ENCODE results near the gene OLFML3. TPM values are rescaled to one million over a fixed set of nuclear protein-coding genes. Genes with fewer than 3 reads are reported as not detected.
"Not testable (repeated sequence)": the region's sequence is repeated elsewhere in the genome, so short reads cannot be mapped to it uniquely, and the experiment has no call there.

The OLFML3 gene
- total RNA-seq, 1 donor from 2014 or later, result 81.0 TPM

DNA sequence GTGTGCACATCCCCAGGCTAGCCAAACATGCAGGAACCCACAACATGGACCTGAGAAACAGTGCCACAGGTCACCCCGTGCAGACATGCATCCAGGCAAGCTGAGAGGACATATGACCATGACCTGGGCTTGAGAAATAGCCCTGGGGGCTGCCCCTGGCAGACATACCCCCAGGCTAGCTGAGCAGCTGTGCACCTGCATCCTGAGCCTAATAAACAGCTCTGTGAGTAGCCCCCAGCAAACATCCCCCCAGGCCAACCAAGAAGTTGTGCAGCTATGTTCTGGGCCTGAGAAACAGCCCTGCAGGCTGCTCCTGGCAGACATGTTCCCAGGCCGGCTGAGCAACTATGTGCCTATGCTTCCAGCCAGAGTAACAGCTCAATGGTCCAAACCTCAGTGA, 14.5 kb downstream of the OLFML3 start:
- DNase-seq, result no peak

DNA sequence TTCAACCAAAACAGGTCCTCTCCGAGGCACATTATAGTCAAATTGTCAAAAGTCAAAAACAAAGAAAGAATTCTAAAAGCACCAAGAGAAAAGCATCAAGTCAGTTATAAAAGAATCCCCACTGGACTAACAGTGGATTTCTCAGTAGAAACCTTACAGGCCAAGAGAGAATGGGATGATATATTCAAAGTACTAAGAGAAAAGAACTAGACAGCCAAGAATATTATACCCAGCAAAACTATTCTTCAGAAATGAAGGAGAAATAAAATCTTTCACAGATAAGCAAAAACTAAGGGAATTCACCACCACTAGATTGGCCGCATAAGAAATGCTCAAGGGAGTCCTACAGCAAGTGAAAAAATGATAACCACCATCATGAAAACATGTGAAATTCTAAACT, 16.1 kb downstream of the OLFML3 start:
- no peak for DNase-seq

DNA sequence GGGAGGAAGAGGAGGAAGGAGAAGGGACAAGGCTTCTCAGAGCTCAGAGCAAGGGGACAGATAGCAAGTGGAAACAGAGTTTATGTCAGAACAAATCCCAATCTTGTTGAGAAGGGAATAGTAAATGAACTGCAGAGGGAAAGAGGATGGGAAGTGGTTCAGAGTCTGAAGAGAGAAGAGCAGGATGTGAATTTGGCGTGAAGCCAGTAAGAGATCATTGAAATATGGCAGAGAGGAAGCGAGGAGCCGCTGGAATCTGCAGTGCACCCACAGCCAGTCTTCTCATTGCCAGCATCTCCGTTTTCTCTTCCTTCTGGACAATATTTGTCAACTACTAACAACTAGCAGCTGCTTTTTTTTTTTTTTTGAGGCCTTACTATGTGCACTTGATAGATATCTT, 19.1 kb downstream of the OLFML3 start:
- peak; percentile 29 for DNase-seq

DNA sequence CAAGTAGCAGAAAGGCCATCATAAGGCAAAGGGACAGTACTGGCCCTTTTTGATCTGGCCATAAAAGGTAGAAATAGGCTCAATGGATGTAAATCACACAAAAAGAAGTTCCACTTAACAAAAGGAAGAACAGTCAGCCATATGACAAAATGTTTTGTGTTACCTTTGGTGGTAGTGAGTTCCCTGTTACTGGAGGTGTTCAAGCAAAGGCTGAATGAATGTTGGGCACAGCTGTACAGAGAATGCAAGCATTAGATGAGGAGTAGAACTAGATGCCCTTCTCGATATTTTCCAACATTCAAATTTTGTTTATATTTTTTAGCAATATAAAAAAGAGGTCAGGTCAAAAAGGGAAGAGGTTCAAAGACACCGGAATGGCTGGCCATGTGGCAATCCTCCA, 20.0 kb downstream of the OLFML3 start:
- no peak for DNase-seq

DNA sequence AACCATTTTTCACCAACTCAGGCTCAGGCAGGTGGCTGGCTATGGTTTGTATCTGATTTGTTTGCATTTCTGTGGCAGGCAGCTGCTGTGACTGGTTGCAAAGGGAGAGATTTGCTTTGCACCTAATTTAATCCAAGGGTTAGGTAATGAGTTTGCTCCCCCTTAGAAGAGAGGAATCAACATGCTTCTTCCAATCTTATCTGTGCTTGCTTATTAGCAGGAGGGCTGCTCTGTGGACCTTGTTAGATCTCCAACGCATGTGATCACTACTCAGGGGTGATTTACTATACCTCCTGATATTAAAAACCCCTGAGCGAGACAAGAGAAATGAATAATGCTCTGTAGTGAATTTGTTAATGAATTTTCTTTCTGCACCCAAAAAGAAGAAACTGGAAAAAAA, 20.5 kb downstream of the OLFML3 start:
- no peak for DNase-seq

DNA sequence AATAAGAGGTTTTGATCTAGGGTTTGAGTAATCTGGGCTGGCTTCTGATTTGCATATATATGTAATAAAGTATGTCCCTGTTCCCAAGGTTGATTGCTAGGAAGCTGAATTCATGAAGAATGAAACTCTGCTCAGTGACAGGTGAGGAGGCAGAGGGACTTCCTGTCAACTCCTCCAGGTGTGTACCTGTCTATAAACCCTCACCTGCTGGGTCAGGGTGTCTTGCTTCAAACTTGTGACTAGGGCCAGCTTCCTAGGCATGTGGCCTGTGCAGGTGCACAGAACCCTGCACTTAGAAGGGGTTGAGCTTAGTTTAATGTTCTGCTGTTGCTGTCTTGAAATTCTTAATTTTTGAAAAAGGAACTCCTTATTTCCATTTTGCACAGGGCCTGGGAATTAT, 21.1 kb downstream of the OLFML3 start:
- DNase-seq, result no peak

DNA sequence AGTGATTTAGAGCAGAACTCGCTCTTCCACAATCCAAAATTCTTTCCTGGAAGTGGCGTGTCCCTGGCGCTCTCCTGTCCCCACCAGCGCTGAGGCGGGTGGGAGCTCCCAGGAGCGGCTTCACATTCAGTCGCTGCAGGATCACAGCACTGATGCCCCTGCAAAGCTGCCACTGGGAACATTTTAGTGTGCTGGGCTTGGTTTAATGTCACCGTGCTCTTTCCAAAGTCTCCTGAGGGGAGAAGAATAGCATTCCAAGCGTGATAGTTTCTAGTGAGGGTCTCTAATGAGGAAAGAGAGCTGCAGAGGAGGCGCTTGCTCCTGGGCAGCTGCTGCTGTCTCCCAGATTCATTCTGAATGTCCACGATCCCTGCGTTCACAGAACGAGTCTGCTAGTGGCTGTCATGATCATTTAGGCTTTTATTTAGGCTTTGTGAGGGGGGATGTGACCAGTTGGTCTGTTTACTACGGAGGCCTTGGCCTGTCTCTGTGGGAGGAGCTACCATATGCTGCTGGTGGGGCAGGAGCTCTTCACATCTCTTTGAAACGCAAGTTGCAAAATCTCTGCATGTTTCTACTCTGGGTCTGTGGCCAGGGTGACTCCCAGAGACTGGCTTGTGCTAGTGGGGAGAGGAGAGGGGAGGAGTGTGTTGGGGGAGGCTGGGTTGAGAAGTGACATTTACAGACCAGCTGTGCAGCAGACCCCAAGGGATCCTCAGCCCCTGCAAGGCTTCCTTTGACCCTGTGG, 23.4 kb downstream of the OLFML3 start:
- DNase-seq, result peak; percentile 64

DNA sequence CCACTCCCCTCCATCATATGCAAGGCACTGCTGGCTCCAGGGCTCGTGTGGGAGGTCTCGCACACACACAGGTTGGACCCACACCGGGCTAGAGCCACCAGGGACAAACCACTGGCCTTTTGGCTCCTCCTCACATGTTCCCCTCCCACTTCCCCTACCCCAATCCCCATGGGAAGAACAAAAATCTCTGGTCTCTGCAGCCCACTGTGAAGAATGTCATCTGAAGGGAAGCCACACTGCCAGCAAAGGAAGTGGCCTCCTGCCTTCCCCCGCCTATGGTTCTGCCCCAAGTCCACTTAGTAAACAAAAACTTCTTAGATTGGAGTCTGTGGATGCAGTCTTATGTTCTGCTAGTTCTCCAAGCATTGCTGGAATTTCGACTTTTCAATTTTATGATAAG, 24.2 kb downstream of the OLFML3 start:
- DNase-seq, result no peak

DNA sequence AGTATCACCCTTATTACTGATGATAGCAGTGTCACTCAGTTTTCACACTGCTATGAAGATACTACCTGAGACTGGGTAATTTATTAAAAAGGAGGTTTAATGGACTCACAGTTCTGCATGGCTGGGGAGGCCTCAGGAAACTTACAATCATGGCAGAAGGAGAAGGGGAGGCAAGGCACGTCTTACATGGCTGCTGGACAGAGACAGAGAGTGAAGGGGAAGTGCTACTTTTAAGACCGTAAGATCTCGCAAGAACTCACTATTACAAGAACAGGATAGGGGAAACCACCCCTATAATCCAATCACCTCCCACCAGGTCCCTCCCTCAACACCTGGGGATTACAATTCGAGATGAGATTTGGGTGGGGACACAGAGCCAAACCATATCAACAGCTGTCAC, 27.6 kb downstream of the OLFML3 start:
- DNase-seq, result not testable (repeated sequence)

DNA sequence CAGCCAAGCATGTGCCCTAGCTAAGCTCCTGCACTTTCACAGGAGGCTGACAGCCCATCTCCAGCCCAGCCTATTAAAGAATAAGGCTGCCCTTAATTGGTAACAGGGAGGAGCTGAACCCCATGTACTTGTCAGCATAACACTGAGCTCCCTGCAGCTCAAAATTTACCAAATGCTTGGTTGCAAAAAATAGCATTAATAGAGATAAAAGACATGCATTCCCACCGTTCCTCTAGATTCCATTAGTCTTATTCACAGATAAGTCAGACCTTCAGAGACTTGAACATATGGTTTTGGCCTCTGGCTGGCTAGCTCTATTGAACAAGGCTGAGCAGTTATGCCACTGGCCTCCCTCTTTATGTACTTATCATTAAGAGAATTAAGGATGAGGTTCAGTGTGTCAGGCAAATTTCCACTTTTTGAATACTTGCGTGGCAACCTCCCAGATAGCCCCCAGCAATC, 29.2 kb downstream of the OLFML3 start:
- no peak for DNase-seq

DNA sequence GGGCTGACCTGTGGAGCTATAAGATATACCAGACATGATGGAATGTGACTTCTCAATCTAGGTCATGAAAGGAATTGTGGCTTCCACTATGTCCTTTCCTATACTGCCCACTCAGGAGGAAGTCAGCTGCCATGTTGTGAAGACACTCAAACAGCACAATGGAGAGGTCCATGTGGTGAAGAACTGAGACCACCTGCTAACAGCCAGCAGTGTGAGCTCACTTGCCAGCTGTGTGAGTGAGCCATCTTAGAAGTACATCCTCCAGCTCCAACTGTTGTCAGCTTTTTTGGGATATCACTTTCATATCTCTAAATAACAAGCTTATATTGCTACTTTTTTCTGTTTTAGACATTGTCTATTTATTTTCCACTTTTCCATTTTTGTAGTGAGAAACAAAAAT, 29.7 kb downstream of the OLFML3 start:
- DNase-seq, result no peak

DNA sequence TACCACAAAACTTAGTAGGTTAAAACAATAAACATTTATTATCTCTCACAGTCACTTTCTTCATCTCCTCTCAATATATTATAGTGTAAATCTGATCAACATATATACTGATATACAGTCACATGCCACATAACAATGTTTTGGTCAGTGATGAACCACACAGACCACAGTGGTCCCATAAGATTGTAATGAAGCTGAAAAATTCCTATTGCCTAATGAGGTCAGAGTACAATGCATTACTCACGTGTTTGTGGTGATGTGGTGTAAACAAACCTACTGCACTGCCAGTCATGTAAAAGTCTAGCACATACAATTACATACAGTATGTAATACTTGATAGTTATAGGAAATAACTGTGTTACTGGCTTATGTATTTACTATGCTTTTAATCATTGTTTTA, 30.1 kb downstream of the OLFML3 start:
- no peak for DNase-seq

DNA sequence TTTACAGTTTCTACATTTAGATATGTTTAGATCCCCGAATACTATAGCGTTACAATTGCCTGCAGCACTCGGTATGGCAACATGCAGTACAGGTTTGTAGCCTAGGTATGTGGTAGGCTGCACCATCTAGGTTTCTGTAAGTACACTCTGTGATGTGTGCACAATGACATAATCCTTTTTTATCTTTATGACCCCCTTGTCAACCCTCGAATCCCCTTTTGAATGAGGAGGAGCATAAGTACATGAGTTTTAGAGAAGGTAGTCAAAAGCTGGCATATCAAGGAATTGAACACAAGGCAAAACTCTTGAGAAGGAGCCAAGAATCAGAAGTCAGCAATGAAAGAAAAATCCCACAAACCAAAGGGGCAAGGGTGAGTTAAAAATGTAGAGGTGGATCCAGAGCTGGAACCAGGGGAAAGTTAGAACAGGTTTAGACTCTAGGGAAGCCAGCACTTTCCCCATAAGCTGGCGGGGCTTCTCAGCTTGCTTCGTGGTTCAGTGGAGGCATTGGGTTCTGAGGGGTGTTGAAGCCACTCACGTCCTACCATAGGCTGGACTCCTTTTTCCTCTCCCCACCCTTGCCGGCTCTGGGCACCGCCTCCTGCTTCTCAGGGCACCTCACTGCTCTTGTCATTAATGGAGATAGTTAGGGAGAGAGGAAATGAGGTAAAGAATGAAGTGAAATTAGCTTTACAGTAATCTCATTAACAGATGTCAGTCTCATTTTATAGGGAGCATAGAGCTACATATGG, 31.3 kb downstream of the OLFML3 start:
- DNase-seq, result no peak

DNA sequence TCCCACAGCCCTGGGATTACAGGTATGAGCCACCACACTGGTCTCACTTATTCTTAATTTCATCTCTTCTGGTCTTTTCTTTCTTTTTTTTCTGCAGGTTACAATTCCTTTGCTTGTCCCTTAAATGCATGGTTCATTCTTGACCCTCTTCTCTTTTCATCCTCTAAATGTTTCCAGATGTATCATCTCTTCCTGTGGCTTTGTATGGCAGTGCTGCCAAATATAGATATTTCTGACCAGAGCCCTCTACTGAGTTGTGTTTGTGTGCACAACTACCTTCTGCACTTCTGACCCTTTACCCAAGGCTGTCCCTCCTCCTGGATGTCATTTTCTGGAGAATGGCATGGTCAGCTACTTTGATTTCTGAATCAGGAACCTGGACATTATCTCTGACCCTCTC, 32.5 kb downstream of the OLFML3 start:
- no peak for DNase-seq

DNA sequence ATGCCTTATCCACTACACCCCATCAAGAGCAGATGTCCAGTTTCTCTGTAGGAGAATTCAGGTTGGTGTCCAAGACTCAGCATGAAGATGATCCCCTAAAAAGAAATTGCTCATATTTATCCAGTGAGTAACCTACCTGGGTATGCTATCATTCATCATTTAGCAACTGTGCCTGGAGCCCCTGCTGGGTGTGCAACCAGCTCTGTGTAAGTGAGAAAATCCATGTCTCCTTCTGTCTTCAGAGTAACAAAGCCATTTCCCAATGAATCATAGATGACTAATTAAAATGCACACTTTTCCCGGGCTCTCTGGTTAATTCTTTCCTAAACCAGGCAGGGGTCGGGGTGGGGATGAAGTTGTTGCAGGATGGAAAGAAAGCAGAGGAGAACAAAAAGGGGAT, 35.8 kb downstream of the OLFML3 start:
- DNase-seq, result no peak

DNA sequence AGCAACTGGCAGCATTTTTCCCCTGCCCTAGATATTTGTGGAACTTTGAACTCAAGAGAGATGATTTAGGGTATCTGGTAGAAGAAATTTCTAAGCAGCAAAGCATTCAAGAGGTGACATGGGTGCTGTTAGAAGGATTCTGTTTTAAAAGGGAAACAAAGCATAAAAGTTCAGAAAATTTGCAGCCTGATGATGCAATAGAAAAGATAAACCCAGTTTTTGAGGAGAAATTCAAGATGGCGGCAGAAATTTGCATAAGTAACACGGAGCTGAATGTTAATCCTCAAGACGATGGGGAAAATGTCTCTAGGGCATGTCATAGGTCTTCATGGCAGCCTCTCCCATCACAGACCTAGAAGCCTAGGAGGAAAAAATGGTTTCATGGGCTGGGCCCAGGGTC, 40.5 kb downstream of the OLFML3 start:
- not testable (repeated sequence) for DNase-seq

DNA sequence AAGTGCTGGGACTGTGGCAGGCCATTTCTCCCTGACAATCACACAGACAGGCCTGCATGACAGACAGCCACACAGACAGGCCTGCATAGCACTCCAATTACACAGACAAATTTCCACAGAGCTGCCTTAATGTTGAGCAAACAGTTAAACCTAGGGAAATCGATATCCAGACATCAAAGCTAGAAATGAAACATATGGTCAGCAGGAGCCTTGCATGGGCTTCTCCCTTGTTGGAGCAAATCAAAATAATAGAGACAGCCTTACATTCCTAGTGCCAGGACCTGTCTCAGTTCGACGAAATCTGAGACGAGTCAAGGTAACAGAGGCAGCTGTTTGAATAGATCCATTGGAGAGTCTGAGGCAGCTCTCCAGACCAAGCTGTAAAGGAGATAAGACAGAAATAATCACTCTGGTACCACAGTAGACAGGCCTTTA, 42.4 kb downstream of the OLFML3 start:
- DNase-seq, result no peak

DNA sequence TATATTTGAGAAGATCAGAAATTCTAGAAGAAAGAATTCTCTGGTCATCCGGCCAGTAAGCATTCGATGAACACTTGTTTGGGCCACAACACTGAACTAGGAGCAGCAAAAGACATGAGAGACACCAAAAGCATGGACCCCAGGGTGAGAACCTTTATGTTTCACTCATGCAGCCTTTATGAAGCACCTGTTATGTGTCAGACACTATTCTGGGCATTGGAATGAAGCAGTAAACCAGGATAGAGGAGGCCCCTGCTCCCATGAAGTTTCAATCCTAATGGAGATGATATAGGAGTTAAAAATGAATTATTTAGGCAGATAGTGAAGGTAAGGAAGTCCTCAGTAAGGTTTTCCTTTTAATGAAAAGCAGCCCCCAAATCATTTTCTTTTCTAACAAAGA, 43.6 kb downstream of the OLFML3 start:
- DNase-seq, result no peak

DNA sequence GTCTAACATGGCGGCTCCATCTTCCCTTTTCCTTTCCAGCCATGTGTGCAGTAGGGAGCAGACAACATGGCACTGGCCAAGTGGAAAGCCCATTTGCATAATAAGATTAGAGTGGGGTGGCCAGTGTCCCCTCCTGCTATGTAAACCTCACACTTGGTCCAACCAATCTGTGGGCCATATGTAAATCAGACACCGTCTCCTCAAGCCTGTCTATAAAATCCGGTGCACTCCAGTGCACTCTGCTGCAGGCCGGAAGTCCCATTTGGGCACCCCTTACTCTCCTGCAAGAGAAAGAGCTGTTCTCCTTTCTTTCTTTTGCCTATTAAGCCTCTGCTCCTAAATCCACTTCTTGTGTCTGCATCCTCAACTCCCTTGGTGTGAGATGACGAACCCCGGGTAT, 44.1 kb downstream of the OLFML3 start:
- no peak for DNase-seq

DNA sequence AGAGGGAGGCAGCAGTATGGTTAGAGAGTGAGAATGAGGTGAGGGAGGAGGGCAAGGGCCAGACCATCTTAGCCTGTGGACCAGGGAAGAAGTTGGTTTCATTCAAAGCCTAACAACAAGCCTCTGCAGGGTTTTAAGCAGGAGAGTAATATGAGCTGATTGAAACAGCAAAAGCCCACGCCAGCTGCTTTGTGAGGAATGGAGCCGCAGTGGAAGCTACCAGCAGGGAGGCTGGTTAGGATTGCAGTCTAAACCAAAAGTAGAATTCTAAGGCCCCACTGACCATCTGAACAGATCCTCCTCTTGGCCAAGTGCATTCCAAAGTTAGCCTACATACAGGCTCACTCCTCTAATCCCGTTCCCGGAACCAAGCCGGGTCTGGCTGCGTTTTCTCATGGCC, 44.8 kb downstream of the OLFML3 start:
- no peak for DNase-seq

DNA sequence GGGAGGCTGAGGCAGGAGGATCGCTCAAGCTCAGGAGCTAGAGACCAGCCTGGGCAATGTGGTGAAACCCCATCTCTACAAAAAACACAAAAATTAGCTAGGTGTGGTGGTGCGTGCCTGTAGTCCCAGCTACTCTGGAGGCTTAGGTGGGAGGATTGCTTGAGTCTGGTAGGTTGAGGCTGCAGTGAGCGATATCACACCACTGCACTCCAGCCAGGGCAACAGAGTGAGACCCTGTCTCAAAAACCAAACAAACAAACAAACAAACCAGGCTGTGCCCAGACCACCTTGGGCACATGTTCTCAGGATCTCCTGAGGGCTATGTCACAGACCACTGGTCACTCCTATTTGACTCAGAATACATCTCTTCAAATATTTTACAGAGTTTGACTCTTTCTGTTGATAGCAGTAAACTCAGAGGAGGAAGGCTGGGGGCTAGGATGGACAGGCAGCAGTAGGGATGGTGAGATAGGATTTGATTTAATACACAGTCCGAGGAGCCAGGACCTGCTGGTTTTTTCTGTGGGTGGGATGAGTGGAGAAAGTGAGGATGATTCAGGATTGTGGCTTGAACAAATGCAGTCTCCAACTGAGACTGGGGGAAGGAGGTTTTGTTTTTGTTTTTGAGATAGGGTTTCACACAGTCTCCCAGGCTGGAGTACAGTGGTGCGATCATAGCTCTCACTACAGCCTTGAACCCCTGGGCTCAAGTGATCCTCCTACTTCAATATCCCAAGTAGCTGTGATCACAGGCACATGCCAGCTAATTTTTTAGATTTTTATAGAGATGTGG, 46.5 kb downstream of the OLFML3 start:
- DNase-seq, result no peak

DNA sequence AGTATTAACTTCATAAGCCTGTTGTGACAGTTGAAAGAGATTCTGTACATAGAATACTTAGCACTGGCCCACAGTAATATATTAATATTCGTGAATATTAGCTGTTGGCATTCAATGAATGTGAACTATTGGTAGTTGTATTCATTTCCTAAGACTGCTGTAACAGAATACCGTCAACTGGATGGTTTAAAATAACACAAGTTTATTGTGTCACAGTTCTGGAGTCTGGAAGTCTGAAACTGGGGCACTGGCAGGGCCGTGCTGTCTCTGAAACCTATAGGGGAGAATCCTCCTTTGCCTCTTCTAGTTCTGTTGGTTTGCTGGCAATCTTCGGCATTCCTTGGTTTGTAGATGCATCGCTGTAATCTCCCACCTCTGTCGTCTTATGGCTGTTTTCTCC, 47.5 kb downstream of the OLFML3 start:
- DNase-seq, result no peak

Measured in skin of body (tissue), 2 donors.